ENCODE measurements around the gene MCF2L2.

DNA sequence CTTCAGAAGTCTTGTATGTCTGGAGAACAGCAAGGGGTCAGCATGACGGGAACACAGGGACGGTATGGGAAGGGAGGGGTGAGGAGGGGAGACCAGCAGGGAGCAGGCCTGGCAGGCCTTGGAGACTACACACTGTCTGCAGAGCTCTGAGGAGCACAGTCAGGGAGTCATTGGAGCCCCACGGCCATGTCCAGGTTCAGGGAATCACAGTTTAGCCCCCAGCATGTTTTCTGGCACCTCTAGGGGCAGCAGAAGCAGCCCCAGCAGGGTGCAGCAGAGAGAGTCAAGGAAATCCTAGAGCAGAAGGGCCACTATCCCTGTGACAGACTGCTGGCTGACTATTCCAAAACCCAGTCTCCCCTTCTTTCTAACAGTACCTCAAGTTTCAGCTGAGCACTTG lies 269.1 kb downstream of the MCF2L2 start:
- TF ChIP-seq, protein P1, sequence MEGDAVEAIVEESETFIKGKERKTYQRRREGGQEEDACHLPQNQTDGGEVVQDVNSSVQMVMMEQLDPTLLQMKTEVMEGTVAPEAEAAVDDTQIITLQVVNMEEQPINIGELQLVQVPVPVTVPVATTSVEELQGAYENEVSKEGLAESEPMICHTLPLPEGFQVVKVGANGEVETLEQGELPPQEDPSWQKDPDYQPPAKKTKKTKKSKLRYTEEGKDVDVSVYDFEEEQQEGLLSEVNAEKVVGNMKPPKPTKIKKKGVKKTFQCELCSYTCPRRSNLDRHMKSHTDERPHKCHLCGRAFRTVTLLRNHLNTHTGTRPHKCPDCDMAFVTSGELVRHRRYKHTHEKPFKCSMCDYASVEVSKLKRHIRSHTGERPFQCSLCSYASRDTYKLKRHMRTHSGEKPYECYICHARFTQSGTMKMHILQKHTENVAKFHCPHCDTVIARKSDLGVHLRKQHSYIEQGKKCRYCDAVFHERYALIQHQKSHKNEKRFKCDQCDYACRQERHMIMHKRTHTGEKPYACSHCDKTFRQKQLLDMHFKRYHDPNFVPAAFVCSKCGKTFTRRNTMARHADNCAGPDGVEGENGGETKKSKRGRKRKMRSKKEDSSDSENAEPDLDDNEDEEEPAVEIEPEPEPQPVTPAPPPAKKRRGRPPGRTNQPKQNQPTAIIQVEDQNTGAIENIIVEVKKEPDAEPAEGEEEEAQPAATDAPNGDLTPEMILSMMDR (IDR thresholded peaks at IDR 0.05), result no peak
- TF ChIP-seq POLR2A (IDR thresholded peaks at IDR 0.05), result no peak
- TF ChIP-seq EP300 (IDR thresholded peaks at IDR 0.05), result no peak
